ENCODE data around the gene CHD6.

The CHD6 gene

DNA sequence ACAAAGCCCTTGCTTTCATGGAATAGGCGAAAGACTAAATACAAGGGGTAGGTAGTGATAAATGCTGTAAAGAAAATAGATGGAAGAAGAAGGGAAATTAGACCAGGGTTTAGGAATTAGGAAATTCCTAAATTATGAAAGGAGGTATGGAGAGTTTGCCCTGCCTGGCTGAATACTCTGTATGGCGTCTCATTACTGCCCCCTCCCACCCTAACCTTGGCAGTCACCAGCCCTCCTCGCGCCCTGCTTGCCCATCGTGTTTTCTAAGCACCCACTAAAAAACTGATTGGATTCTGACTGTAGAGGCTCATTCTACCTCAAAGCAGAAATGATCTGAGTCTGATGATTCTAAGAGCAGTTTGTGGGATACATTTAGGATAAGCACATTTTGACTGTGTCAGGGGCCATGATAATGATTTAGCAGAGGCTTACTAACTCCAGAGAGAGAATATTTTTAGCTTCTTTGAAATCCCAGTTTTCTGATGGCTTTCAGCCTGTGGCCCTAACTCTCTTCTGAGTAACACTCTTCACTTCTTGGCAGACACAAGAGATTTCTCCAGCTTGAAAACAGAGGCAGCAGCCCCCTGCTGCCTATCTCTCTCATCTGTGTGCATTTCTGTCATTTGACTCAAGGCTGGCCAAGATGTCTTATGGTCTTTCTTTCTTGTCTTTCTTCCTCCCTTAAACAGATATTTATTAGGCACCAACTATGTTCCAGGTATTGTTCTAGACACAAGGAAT is 1.4 kb upstream of the CHD6 start:
- no peak for DNase-seq

- DNase-seq = no peak
These were observed 682 bp upstream of the CHD6 start for GRCh38 chr20:41618807-41619311.

GRCh38 chr20:41617059-41617901 is 897 bp downstream of the CHD6 start:
- DNase-seq = peak; percentile 28

GRCh38 chr20:41616228-41616627 is 1.9 kb downstream of the CHD6 start:
- peak; percentile 32 for DNase-seq

GRCh38 chr20:41615676-41616075 is 2.5 kb downstream of the CHD6 start:
- peak; percentile 7 for DNase-seq

DNA sequence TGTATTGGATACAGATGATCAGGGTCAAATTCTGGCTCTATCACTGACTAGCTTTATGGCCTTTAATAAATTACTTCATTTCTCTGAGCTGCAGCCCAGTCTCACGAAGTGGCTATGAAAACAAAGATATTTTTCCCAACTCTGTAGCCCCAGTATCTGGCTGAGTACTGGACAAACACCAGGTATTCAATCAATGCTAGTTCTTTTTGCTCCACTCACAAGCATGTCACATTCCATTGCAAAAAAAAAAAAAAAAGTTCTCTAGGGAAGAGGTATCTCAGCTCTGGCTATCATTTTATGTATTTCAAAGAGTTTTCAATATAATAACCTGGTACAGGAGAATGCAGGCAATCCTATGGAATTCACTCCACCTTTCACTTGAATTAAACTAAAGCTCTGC is 3.1 kb downstream of the CHD6 start:
- no peak for DNase-seq

GRCh38 chr20:41613321-41613720 is 4.9 kb downstream of the CHD6 start:
- DNase-seq = no peak

DNA sequence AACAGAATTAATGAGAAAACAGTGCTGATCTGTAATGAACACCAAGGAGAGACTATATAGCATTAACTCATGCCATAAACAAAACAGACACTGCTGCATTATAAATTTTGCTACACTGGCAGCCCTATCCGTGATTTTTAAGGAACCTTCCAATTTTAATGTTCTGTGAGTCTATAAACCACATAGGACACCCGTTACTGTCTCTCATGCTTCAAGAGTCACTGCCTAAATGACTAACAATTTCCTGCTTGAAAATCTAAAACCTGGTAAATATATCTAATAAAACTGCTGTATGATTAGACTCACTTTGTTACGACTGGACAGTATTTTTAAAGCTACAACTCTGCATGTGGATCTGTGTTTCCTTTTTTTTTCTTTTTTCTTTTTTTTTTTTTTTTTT is 8.7 kb downstream of the CHD6 start:
- peak; percentile 5 for DNase-seq

- no peak for DNase-seq
These were observed 9.6 kb downstream of the CHD6 start for GRCh38 chr20:41608606-41609005.

DNA sequence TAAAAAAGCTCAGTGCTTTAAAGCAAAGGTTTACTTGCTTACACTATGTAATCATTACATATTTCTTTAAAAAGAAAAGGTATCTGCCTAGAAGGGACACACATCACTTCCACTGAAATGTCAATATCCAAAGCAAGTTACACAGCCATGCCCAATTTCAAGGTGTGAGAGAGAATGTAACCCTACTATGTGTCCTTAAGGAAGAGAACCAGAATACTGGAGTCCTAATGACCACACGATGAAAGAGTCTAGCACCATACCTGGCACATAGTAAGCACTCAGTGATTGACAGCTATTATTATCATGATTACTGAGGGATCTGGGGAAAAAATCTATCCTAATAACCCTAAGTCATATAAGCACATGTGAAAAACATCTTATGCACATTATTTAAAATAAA is 10.4 kb downstream of the CHD6 start:
- no peak for DNase-seq

- no peak for DNase-seq
These were observed 14.2 kb downstream of the CHD6 start for GRCh38 chr20:41604002-41604401.

DNA sequence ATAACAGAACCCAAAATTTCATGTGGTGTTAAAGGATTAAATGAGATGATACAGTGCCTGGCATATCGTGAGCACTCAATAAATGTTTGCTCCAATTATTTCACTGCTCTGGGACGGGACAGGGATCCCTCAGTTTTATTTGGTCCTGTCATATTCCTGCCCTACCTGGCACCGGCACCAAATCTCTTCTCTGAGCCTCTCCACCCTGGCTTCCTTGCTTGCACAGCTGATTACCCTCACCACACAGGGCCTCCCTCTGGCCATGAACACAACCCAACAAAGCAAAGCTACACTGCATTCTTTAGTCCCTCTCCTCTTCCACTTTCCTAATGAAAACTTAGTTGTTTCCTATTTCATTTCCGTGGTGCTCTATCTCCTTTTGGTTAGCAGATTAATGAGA is 16.4 kb downstream of the CHD6 start:
- no peak for DNase-seq

DNA sequence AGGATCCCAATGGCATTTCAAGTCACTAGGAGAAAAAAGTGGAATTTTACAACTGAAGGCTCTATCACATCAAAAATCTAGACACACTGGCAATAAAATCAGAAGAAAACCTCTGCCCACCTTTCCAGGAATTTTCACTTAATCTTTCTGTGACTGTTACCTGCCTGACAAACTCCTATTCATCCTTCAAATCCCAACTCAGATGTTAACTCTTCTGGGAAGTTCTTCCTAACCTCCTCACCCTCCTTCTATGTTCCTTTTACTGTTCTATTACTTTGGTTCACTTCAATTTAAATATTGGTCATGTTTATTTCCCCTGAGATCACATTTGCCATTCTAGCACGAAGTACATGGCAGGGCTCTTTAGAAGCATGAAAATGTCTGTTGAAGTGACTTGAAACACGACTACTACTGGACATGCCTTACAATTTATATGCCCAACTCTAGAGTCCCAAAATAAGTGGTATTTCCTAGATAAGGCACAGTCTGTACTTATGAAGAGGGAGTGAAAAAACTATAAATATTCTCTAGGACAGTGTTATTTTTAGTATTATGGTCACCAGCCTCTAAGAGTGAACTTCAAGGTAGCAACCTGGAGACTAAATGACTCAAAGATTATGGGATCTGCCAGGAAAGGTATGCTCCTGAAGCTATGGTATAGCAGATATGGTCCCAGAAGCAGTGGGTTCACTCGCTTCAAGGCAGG is 17.1 kb downstream of the CHD6 start:
- no peak for DNase-seq

DNA sequence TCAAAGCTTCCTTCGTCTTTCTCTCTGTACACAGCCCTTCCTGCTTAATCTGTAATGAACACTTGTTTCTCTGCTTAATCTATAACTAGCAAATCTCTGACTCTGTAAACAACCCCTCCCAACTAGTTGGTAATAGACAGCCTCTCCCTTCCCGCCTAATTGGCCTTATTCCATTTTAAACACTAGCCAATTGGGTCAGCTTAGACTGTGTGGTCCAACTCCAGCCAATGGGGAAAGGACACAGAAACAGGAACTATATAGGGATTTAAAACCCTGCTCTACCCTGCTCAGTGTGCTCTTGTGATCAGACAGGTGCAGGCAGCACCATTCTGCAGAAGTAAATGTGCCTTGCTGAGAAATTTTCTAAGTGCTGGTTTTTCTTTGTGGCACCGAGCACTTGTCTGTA is 18.5 kb downstream of the CHD6 start:
- DNase-seq = no peak

- DNase-seq = no peak
These were observed 19.5 kb downstream of the CHD6 start for GRCh38 chr20:41598719-41599118.

GRCh38 chr20:41594514-41595322 is 23.5 kb downstream of the CHD6 start:
- no peak for DNase-seq

GRCh38 chr20:41592516-41593216 is 25.5 kb downstream of the CHD6 start:
- DNase-seq = no peak

- no peak for DNase-seq
These were observed 30.2 kb downstream of the CHD6 start for GRCh38 chr20:41587956-41588355.

- DNase-seq = no peak
These were observed 30.7 kb downstream of the CHD6 start for GRCh38 chr20:41587523-41587922.

- DNase-seq = no peak
These were observed 31.4 kb downstream of the CHD6 start for GRCh38 chr20:41586772-41587171.

DNA sequence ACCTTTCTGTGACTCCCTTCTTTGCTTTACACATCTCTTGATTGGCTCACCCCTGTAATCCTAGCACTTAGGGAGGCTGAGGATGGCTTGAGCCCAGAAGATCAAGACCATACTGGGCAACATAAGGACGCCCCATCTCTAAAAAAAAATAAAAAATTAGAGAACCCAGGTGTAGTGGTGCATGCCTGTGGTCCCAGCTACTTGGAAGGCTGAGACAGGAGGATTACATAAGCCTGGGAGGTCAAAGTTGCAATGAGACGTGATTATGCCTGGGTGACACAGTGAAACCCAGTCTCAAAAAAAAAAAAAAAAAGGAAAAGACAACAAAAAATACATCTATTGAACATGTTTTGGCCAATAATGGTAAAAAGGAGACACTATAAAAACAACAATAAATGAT is 37.8 kb downstream of the CHD6 start:
- DNase-seq = no peak
